DLD1 (cell line): ENCODE data around the gene KLHDC2.
"Not testable (repeated sequence)": the region's sequence is repeated elsewhere in the genome, so short reads cannot be mapped to it uniquely, and the experiment has no call there.

Source experiments
- in situ Hi-C: cut with HindIII; loops from 2 replicates; pipeline ENCODE4 v1.10.0; 2017; ENCODE audit warnings: low sequenced_read_pairs

Gene KLHDC2, protein sequence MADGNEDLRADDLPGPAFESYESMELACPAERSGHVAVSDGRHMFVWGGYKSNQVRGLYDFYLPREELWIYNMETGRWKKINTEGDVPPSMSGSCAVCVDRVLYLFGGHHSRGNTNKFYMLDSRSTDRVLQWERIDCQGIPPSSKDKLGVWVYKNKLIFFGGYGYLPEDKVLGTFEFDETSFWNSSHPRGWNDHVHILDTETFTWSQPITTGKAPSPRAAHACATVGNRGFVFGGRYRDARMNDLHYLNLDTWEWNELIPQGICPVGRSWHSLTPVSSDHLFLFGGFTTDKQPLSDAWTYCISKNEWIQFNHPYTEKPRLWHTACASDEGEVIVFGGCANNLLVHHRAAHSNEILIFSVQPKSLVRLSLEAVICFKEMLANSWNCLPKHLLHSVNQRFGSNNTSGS

DNA sequence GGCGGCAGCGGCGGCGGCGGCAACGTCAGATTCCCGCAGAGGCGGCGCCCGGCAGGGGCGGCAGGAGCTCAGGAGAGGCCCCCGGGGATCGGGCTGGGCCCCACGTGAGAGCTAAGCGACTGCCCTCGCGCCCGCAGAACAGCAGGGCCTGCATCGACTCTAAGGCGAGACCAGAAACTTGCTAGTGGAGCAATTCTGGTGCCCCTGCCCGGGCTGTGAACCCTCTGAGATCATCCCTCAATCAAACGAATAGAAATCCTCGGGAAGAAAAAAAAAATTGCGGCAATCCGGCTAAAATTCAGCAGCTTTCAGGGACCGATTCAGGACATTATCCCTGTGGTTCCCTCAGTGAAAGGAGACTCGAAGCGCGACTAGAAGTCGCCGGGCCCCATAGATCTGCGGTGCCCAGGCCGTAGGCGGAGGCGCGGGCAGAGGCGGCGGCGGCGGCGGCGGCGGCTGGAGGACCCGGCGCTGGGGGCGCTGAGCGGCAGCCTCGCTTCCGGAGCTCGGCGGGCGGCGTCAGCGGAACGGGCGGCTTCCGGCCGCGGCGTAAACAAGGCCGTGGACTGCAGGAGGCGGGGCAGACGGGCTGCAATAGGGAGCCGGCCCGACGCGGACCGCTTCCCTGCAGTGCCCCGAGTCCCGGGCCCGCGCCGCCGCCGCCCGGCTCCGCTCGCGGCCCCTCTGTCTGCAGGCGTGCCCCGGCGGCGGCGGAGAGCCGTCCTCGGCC is at the start of gene KLHDC2:
Gene KLHDC2, plus strand, starts transcription at position 583 of the 730 bp plus-strand sequence. CDS start 316 bp downstream, outside the sequence.
- in situ Hi-C loops, result no loop called here

DNA sequence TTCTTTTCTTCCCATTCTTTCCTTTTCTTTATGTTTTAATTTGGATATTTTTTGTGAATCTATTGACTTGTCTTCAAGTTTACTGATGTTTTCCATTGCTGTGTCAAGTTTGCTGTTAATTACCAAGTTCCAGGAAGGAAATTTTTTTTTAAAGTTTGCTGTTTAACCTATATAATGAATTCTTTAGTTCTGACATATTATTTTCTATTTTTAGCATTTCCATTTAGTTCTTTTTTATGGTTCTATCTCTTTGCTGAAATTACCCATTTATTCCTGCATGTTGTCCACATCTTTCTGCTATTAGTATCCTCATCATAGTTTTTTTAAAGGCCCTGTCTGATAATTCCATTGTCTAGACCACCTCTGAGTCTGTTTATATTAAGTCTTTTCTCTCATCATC is 47.2 kb upstream of the KLHDC2 start:
- in situ Hi-C loops, result no loop called here

DNA sequence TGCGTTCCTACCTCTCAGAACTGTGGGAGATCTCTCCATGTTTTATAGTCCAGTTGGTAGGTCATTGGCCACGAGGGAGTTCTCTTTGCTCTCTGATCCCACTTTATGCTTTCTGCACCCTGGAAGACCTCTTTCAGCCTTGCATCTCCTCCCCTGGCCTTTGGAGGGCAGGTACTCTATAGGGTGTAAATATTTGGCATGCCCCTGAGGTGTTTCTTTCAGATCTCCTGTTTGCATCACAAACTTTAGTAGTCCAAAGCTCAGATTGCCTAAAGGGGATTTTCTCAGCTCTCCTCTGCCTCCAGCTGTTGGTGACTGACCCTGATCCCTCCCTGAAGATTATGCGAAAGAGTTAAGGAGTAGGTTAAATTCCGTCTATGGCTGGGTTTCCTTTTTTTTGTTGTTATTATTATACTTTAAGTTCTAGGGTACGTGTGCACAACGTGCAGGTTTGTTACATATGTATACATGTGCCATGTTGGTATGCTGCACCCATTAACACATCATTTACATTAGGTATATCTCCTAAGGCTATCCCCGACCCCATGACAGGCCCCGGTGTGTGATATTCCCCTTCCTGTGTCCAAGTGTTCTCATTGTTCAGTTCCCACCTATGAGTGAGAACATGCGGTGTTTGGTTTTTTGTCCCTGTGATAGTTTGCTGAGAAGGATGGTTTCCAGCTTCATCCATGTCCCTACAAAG is 46.1 kb upstream of the KLHDC2 start:
- in situ Hi-C loops, result not testable (repeated sequence)

DNA sequence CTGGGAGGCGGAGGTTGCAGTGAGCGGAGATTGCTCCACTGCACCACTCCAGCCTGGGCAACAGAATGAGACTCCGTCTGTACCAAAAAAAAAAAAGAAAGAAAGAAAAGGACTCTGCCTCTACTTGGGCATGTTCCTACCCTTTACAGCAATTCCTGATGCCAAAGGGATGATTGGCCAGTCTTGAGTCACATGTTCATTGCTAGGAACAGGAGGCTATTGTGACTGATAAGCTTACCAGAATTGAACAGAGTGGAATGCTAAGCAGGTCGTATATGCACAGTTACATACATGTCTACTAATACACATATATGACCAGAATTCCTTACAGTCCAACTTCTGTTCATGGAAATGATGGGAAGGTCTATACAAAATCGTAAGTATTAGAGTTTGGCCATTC is 40.8 kb upstream of the KLHDC2 start:
- in situ Hi-C loops, result no loop called here

DNA sequence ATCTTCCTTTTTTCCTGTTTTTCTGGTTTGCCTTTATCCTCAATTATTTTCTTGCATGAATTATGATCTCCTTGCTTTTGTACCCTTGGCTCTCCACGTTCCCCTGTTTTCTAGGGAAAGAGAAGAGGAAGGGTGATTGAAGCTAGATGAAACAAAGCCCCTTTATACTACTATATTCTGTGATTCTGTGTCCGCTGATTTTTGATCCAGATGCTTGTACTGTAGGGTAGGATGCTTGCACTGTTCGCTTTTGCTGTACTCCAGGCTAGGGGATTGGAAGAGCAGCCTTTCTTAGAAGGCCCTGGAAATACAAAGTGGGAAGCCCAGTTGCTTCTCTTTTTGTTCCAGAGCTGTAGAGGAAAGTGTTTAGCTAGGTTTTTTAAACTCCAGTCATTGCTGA is 35.1 kb upstream of the KLHDC2 start:
- in situ Hi-C loops, result no loop called here

DNA sequence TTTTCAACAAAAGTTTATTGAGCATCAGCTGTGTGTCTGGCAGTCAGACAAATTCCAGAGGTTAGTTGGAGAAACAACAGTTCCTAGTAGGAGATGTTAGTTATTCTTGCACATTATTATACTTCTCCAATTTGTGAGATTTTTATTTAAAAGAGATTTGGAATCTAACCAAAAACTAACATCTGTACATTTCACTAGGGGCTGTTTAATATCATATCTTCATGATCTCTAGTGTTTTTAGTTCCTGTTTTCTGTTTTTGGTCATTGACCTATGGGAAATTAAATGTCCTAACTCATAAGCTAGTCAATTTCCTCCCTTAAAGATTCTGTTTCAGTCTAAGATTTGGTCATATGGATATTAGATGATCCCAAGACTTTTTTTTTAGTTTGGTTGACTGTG is 34.1 kb upstream of the KLHDC2 start:
- in situ Hi-C loops, result no loop called here

DNA sequence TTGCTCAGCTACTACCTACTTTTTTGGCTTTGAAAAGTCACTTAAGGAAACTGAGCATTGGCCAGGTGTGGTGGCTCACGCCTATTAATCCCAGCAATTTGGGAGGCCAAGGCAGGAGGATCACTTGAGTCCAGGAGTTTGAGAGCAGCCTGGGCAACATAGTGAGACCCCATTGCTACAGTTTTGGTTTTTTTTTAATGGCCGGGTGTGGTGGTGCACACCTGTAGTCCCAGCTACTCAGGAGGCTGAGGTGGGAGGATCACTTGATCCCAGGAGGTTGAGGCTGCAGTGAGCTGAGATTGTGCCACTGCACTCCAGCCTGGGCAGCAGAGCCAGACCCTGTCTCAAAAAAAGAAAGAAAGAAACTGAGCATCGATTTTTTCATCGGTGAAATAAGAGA is 32.3 kb upstream of the KLHDC2 start:
- in situ Hi-C loops, result not testable (repeated sequence)

DNA sequence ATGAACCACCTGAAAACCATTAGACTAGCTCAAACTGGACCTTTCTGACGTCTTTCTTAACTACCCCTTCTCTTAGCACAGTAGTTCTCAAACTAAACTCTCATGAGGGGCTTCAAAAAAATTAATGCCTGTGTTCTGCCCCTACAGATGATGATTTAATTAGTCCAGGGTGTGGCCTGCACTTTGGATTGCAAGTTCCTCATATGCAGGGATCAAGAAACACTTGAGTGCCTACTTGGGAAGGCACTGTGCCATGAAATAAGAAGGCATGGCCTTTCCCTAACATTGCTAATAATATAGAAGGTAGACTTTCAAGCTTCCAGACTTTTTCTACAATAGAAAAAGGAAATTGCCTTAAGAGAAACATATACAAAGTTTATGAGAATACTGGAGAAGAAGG is 22.8 kb upstream of the KLHDC2 start:
- in situ Hi-C loops, result no loop called here

DNA sequence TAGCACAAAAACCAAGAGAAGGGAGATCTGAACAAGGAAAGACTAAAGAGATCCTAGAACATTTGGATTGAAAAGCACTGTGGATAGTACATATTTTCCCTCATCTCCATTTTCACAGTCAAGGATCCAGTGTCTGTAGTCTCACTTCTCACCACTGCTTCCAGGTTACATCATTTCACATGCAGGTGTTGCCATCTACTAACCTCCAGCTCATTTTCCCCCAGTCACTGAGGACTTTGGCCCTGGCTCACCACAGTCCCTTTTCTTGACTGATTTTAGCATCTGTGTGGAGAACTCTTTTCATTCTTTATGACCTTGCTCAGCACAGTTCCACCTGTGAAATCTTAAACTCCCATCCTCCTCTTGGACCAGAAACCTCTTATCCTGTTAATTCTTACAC is 21.5 kb upstream of the KLHDC2 start:
- in situ Hi-C loops, result not testable (repeated sequence)

DNA sequence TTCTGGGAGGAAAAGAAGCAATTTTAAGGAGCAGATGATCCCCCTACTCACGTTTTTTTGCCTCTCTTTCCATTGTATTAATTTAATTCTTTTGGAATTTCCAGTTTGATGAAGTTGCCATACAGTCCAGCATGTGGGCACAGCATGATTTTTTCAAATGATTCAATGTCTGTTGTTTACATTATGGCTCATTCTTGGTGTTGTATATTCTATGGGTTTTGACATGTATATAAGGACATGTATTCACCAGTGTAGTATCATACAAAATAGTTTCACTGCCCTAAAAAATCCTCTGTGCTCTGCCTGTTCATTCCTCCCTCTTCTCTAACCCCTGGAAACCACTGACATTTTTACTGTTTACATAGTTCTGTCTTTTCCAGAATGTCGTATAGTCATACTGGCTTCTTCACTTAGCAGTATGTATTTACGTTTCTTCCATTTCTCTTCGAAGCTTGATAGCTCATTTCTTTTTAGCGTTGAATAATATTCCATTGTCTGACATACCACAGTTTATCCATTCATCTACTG is 13.3 kb upstream of the KLHDC2 start:
- in situ Hi-C loops, result no loop called here

DNA sequence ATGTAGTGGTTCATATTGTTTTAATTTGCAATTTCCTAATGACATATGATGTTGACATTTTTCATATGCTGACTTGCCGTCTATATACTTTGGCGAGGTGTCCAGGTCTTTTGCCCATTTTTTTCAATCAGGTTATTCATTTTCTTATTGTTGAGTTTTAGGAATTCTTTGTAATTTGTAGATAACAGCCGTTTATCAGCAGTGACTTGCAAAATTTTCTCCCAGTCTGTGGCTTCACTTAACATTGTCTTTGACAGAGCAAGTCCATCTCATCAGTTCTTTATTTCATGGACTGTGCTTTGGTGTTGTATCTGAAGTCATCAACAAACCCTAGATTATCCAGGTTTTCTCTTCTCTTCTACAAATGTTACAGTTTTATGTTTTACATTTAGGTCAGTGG is 12.6 kb upstream of the KLHDC2 start:
- in situ Hi-C loops, result no loop called here

DNA sequence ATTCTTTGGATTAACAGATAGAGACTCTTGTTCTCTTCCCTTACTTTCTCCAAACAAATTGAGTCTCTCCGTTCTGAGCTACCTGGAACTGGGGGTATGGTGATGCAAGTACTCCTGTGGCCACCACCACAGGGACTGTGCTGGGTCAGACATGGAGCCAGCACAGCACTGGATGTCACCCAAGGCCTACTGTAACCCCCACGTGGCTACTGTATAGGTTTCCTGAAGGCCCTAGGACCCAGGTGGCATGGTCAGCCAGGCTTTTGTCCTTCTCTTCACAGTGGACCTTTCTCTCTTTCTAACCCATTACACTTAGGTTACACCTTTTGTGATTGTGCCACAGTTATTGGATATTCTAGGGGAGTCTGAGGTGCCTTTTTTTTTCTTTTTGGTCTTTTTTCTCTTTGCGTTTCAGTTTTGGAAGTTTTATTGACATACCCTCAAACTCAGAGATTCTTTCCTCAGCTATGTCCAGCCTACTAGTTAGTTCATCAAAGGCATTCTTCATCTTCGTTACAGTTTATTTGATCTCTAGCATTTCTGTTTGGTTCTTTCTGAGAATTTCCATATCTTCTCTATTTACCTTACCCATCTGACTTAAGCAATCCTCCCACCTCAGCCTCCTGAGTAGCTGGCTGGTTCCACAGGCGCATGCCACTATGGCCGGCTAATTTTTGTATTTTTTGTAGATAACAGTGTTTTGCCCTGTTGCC is 6.0 kb upstream of the KLHDC2 start:
- in situ Hi-C loops, result no loop called here

DNA sequence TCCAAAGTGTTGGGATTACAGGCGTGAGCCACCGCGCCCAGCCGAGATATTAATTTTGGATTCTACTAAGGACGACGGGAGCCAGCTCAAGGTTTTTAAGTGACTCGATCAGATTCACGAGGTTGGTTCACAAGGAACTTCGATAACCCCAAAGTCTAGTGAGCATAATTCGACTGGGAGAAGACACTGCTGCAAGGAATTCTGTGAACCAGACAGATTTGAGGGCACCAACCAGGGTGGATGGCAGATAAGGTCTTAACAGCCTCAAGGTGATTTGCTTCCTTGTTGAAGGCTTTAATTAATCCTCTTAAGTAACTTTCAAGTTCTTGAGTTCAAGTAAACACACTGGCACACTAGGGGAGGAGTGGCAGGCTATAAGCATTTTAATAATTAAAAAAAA is 1.1 kb upstream of the KLHDC2 start:
- in situ Hi-C loops, result no loop called here

DNA sequence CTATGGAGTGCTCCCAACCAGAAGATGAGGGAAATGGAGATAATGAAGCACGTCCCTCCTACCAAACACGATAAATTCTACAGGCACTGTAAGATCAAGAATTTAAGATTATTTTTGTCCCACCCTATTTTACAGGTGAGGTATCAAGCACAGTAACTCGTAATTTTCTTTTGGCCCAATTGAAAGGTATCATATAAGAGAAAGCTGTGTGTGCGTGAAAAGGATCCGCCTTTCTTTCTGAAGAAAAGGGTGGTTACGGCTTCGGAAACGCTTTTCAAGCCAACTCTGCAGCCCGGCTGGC is 733 bp upstream of the KLHDC2 start:
- in situ Hi-C loops, result no loop called here

DNA sequence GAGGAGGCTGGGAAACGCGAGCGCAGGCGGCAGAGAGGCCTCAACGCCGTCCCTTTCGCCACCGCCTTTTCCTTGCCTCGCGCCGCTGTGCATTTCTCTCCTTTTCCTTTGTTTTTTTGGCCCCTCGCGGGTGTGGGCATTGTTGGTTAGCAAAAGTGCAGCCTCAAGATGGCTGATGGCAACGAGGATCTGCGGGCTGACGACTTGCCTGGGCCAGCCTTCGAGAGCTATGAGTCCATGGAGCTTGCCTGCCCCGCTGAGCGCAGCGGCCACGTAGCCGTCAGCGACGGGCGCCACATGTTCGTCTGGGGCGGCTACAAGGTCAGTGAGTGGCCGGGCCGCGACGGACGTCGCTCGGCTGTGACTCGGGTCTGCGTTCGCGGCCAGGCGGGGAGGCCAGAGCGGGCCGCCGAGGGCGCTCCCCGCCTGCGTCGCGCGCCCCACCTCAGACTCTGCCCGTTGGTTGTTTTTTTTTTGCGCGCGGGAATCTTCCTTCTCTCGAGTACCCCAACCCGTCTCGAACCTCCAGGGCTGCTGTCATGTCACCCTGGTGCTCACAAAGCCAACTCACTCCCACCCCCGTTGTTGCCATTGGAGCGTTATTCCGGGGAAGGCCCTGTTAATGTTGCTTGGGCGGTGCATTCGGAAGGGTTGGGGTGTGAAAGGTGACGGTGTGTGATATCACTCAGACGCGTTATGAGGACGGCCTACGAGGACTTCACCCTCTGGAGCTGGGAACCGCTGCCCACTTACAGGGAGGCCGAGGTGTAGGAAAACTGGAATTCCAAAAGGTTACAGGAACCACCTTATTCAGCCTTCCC is 558 bp downstream of the KLHDC2 start:
- in situ Hi-C loops, result no loop called here

DNA sequence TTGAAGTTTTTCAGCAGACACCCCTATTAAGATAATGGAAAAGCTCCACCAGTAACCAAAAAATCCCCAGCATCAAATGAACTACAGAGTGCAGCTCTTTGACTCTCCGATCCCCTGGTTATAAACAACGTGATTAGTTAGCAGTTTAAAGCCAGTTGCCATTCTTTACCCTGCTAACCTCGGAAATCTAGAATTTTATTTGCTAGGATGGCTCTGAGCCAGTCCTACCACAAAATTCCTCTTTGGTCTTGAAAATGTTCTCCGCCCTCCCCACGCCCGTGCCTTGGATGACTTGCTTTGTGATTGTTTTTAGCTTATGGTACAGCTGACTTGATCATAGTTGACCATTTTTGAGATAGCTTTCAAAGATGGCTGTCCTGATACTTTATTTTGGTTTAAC is 1.2 kb downstream of the KLHDC2 start:
- in situ Hi-C loops, result no loop called here

DNA sequence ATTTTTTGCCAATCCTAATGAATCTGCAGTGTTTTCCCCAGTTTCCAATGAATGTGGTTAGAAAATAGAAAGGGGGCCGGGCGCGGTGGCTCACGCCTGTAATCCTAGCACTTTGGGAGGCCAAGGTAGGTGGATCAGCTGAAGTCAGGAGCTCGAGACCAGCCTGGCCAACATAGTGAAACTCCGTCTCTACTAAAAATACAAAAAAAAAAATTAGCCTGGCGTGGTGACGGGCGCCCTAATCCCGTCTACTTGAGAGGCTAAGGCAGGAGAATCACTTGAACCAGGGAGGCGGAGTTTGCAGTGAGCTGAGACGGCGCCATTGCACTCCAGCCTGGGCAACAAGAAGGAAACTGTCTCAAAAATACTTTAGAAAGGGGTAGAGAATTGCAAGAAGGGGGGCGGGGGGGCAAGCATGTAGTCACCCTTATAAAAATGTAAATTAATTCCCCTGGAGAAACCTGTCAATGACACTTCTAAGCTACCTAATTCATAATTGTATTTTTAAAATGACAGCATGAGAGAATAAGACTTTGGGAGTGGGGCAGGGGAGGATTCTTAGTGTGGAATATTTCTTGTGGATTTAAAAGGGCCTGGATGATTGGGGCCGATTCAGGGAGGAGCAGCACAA is 1.7 kb downstream of the KLHDC2 start:
- in situ Hi-C loops, result no loop called here

DNA sequence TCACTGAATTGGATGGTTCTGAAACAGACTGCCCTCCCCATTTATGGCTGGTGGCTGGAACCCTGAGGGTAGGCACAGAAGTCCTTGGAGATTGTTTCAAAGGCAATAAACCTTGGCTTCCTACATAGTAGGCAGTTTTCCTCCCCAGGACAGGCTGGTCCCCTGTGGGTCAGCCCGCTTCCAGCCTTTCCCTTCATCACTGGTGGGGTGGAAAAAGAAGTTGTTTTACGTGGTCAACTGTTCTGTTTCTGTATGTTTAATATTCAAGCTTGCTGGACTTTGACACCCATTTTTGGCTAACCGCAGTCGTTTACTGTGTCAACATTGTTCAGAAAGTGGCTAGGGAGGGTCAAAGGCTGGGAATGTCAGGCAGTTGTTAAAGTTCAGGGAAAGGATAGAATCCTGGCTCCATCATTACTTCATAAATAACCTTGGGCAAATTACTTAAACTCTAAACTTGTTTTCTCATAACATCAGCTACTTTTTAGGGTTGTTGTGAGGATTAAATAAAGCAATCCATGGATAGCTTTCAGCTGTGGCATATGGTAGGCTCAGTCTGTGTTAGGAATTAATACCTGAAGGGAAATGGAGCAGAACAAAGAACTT is 2.4 kb downstream of the KLHDC2 start:
- in situ Hi-C loops, result no loop called here

DNA sequence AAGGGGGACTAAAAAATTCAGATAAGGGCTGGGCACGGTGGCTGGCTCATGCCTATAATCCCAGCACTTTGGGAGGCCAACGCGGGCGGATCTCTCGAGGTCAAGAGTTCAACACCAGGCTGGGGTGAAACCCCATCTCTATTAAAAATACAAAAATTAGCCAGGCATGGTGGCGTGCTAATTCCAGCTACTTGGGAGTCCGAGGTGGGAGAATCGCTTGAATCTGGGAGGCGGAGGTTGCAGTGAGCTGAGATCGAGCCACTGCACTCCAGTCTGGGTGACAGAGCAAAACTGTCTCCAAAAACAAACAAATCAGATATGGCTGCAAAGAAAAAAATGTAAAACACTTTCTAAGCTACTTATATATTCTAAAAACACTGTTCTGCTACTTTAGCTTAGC is 3.7 kb downstream of the KLHDC2 start:
- in situ Hi-C loops, result not testable (repeated sequence)
